Activated CD4-positive, alpha-beta T cell treated with anti-CD3 and anti-CD28 coated beads, Interleukin-2, amount 50 U/mL, for 24 hours (primary cell): ENCODE results near the gene GP1BA.
"Not testable (repeated sequence)": the region's sequence is repeated elsewhere in the genome, so short reads cannot be mapped to it uniquely, and the experiment has no call there.

Experiments used
- DNase-seq, 2 donors: peaks; one replicate each; pipeline ENCODE4 v3.0.0-alpha.2; 2020; ENCODE audit warnings: low read depth in 1 of 2, low spot score in 1 of 2

GP1BA gene

GRCh38 chr17:4901108-4901647, 30.9 kb upstream of the GP1BA start:
- no peak for DNase-seq

- DNase-seq: no peak
Observed at GRCh38 chr17:4901648-4902344, 30.3 kb upstream of the GP1BA start.

GRCh38 chr17:4902540-4902939, 29.5 kb upstream of the GP1BA start:
- no peak for DNase-seq

- DNase-seq: peak; percentile 46 to 74
Observed at GRCh38 chr17:4903051-4903818, 28.8 kb upstream of the GP1BA start, which contains the start of gene CHRNE. CHRNE (minus strand) TSS chr17:4903098; CDS start chr17:4903063, 35 bp downstream.

GRCh38 chr17:4906642-4907041, 25.4 kb upstream of the GP1BA start:
- DNase-seq: not testable (repeated sequence)

- DNase-seq: no peak
Observed at GRCh38 chr17:4908301-4908700, 23.8 kb upstream of the GP1BA start.

- peak; percentile 31 to 57 for DNase-seq
Observed at GRCh38 chr17:4908711-4909496, 23.2 kb upstream of the GP1BA start.

GRCh38 chr17:4913994-4914393, 18.1 kb upstream of the GP1BA start:
- DNase-seq: no peak

GRCh38 chr17:4914551-4914950, 17.5 kb upstream of the GP1BA start:
- not testable (repeated sequence) for DNase-seq

GRCh38 chr17:4919511-4920047, 12.5 kb upstream of the GP1BA start:
- DNase-seq: no peak

GRCh38 chr17:4920351-4921048, 11.6 kb upstream of the GP1BA start:
- no peak for DNase-seq

GRCh38 chr17:4921320-4921719, 10.8 kb upstream of the GP1BA start:
- no peak for DNase-seq

- not testable (repeated sequence) for DNase-seq
Observed at GRCh38 chr17:4926577-4927335, 5.3 kb upstream of the GP1BA start.

- DNase-seq: no peak
Observed at GRCh38 chr17:4928881-4929280, 3.2 kb upstream of the GP1BA start.

- DNase-seq: no peak
Observed at GRCh38 chr17:4932756-4933155, 679 bp downstream of the GP1BA start.

GRCh38 chr17:4933646-4934045, 1.6 kb downstream of the GP1BA start:
- no peak for DNase-seq

GRCh38 chr17:4934173-4934979, 2.3 kb downstream of the GP1BA start:
- no peak for DNase-seq

- DNase-seq: no peak
Observed at GRCh38 chr17:4935650-4936049, 3.6 kb downstream of the GP1BA start.

GRCh38 chr17:4936436-4936835, 4.4 kb downstream of the GP1BA start:
- no peak for DNase-seq
